ENCODE measurements around the gene AKAP6. TPM values are rescaled to one million over a fixed set of nuclear protein-coding genes. Genes with fewer than 3 reads are reported as not detected.

AKAP6 gene
- total RNA-seq, 6 experiments from 2014 or later, result 1.7 to 9.6 (median 4.3) TPM

DNA sequence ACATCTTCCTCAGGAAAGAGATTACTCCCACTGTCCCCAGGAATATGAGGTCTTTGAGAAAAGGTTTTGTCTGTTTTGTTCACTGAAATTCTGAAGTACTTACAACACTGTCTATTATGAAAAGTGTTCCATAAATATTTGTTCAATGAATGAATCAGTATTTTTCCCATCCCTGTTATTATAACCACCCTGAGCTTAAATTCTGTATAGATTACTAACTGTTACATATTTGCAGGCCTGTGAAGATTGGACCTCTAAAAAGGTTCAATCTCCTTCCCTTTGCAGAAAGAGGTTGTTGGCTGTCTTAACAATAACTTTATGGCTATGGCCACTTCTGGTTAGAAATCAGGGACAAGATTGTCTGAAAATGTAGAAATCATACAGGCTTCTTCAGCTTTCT lies 435.0 kb downstream of the AKAP6 start:
- Histone ChIP-seq H3K36me3 (no peaks in the 10 kb centered on the region), H3K27ac (no peak overlapping the region), H3K4me3 (no peak overlapping the region), H3K4me1 (no peaks in the 10 kb centered on the region), H3K9me3 (no peaks in the 10 kb centered on the region), H3K27me3 (no peaks in the 10 kb centered on the region)
- TF ChIP-seq, protein P1, sequence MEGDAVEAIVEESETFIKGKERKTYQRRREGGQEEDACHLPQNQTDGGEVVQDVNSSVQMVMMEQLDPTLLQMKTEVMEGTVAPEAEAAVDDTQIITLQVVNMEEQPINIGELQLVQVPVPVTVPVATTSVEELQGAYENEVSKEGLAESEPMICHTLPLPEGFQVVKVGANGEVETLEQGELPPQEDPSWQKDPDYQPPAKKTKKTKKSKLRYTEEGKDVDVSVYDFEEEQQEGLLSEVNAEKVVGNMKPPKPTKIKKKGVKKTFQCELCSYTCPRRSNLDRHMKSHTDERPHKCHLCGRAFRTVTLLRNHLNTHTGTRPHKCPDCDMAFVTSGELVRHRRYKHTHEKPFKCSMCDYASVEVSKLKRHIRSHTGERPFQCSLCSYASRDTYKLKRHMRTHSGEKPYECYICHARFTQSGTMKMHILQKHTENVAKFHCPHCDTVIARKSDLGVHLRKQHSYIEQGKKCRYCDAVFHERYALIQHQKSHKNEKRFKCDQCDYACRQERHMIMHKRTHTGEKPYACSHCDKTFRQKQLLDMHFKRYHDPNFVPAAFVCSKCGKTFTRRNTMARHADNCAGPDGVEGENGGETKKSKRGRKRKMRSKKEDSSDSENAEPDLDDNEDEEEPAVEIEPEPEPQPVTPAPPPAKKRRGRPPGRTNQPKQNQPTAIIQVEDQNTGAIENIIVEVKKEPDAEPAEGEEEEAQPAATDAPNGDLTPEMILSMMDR (IDR thresholded peaks at IDR 0.05), result no peak
- TF ChIP-seq POLR2A (IDR thresholded peaks at IDR 0.05), result no peak
- DNase-seq, result no peak
- no peak for ATAC-seq
- intact Hi-C loops (cut with DNase I), result no loop called here

DNA sequence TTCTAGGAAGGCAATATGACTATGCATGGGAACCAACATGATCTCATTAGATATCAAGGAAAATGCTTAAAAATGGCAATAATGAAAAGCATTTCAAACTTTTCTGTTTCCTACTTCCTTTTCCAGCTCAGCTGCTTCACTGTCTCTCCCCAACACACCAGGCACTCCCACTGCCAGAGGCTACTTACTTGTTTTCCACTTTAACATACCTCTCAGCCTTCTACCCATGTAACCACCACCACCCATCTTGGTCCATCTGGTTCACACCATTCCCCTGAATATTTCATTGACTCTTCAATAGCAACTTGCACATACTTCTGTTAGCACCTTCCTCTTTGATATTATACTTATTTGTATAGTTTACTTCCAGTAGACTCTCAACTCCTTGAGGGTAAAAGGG lies 441.3 kb downstream of the AKAP6 start:
- no peak for DNase-seq
- no peak overlapping the region for H3K4me3 ChIP-seq
- no peaks in the 10 kb centered on the region for H3K9me3 ChIP-seq
- H3K4me1 ChIP-seq, result no peaks in the 10 kb centered on the region
- intact Hi-C loops (cut with DNase I), result no loop called here
- H3K27ac ChIP-seq, result no peak overlapping the region
- TF ChIP-seq POLR2A (IDR thresholded peaks at IDR 0.05), result no peak
- no peaks in the 10 kb centered on the region for H3K36me3 ChIP-seq
- no peaks in the 10 kb centered on the region for H3K27me3 ChIP-seq
- no peak for ATAC-seq

DNA sequence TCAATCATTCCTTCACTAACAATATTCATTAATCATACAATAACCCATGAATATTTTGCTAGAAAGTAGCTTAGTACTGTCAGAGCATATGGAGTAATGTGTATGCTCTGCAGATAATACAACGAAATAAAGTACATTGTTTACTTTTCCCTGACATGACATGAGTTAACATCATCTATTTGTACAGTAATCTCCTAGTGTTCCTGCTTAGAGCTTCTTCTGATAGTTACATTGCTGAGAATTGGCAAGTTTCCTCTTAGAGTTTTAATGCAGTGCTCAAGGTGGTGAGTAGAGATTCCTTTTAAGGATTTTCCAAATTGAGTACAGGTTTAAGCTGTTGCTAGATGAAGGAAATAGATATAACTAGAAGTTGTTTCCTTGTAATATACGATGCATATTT lies 445.1 kb downstream of the AKAP6 start:
- DNase-seq (no peak), ATAC-seq (no peak)
- Histone ChIP-seq H3K4me1 (no peaks in the 10 kb centered on the region), H3K27ac (no peak overlapping the region), H3K27me3 (no peaks in the 10 kb centered on the region), H3K9me3 (no peaks in the 10 kb centered on the region), H3K4me3 (no peak overlapping the region), H3K36me3 (no peaks in the 10 kb centered on the region)
- 56% methylated on average over 2 of the region's 2 CpGs for WGBS (ENCODE audit: insufficient coverage, low coverage, low lambda C conversion rate, missing lambda C conversion rate)
- intact Hi-C loops (cut with DNase I), result no loop called here
- TF ChIP-seq, protein P1 (IDR thresholded peaks at IDR 0.05), result no peak
- TF ChIP-seq POLR2A (IDR thresholded peaks at IDR 0.05), result no peak

DNA sequence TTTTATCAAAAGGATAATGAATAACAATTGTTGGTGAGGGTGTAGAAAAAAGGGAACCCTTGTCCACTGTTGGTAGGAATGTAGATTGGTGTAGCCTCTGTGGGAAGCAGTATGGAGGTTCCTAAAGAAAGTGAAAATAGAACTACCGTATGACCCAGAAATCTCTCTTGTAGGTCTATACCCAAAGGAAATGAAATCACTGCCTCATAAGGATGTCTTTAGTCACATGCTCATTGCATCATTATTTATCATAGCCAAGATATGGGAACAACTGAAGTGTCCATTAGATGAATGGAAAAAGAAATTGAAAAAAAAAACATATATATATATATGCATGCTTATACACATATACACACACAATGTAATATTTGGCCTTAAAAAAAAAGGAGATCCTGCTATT lies 450.7 kb downstream of the AKAP6 start:
- no peak overlapping the region for H3K27ac ChIP-seq
- no peak overlapping the region for H3K4me3 ChIP-seq
- intact Hi-C loops (cut with DNase I), result no loop called here
- DNase-seq (no peak), ATAC-seq (no peak)
- H3K9me3 ChIP-seq, result no peaks in the 10 kb centered on the region
- TF ChIP-seq, protein P1 (IDR thresholded peaks at IDR 0.05), result no peak
- TF ChIP-seq POLR2A (IDR thresholded peaks at IDR 0.05), result no peak
- WGBS (ENCODE audit: insufficient coverage, low coverage, low lambda C conversion rate, missing lambda C conversion rate), result 88% methylated on average over 1 of the region's 1 CpG
- no peaks in the 10 kb centered on the region for H3K4me1 ChIP-seq
- H3K36me3 ChIP-seq, result no peaks in the 10 kb centered on the region
- no peaks in the 10 kb centered on the region for H3K27me3 ChIP-seq

GRCh38 chr14:32784405-32784804 lies 455.3 kb downstream of the AKAP6 start:
- Histone ChIP-seq H3K27ac (no peak overlapping the region), H3K4me3 (no peak overlapping the region), H3K9me3 (no peaks in the 10 kb centered on the region), H3K4me1 (no peaks in the 10 kb centered on the region), H3K36me3 (no peaks in the 10 kb centered on the region), H3K27me3 (no peaks in the 10 kb centered on the region)
- 93% methylated on average over 3 of the region's 3 CpGs for WGBS (ENCODE audit: insufficient coverage, low coverage, low lambda C conversion rate, missing lambda C conversion rate)
- TF ChIP-seq, protein P1 (IDR thresholded peaks at IDR 0.05), result no peak
- TF ChIP-seq POLR2A (IDR thresholded peaks at IDR 0.05), result no peak
- intact Hi-C loops (cut with DNase I), result no loop called here
- DNase-seq (no peak), ATAC-seq (no peak)

Data from right lobe of liver (tissue), 6 donors.